Endothelial cell of umbilical vein (primary cell): ENCODE results near the gene MPZL2.

Experiments
- EZH2 ChIP-seq: IDR thresholded peaks from 2 replicates; pipeline ENCODE4 v1.6.1; 2012; ENCODE audit warnings: borderline replicate concordance, low read depth, mild to moderate bottlenecking, moderate library complexity, low read length, inconsistent platforms; ENCODE audit not compliant: severe bottlenecking
- FOS ChIP-seq: IDR thresholded peaks from 2 replicates; pipeline ENCODE4 v1.6.1; 2011; ENCODE audit warnings: mild to moderate bottlenecking, low read length, moderate library complexity, borderline replicate concordance; ENCODE audit not compliant: insufficient read depth
- GATA2 ChIP-seq: IDR thresholded peaks from 2 replicates; pipeline ENCODE4 v1.7.0; 2011; ENCODE audit warnings: low read depth, mild to moderate bottlenecking, moderate library complexity, mixed read lengths, low read length; ENCODE audit not compliant: insufficient read length, insufficient read depth
- JUN ChIP-seq: IDR thresholded peaks from 2 replicates; pipeline ENCODE4 v1.6.1; 2011; ENCODE audit warnings: borderline replicate concordance, low read depth; ENCODE audit not compliant: insufficient read length, insufficient read depth
- MYC ChIP-seq: IDR thresholded peaks from one replicate; pipeline ENCODE4 v1.6.1; 2011; ENCODE audit warnings: mild to moderate bottlenecking, low read depth, low read length
- POLR2A ChIP-seq: IDR thresholded peaks from 2 replicates; pipeline ENCODE4 v1.6.1; 2012; ENCODE audit warnings: low read depth, mild to moderate bottlenecking, control low read depth, low read length
- POLR2AphosphoS5 ChIP-seq: IDR thresholded peaks from 2 replicates; pipeline ENCODE4 v1.6.1; 2012; ENCODE audit warnings: low read depth, mild to moderate bottlenecking, control low read depth, low read length, moderate library complexity; ENCODE audit not compliant: insufficient read depth
- TF ChIP-seq, protein P1 (sequence below), 2 donors: IDR thresholded peaks; 1 replicate in 1 of 2; 2 replicates in 1 of 2; pipeline ENCODE4 v1.5.1; 2011; ENCODE audit warnings: low read length in 2 of 2, mild to moderate bottlenecking in 2 of 2, moderate library complexity in 2 of 2, control low read depth in 1 of 2, inconsistent platforms in 1 of 2, low read depth in 1 of 2; ENCODE audit not compliant: insufficient read depth in 1 of 2; ENCODE audit errors: extremely low read depth in 1 of 2
- TF ChIP-seq, protein P2 (sequence below): IDR thresholded peaks from 2 replicates; pipeline ENCODE4 v1.6.1; 2011; ENCODE audit not compliant: insufficient read depth, insufficient read length

DNA sequence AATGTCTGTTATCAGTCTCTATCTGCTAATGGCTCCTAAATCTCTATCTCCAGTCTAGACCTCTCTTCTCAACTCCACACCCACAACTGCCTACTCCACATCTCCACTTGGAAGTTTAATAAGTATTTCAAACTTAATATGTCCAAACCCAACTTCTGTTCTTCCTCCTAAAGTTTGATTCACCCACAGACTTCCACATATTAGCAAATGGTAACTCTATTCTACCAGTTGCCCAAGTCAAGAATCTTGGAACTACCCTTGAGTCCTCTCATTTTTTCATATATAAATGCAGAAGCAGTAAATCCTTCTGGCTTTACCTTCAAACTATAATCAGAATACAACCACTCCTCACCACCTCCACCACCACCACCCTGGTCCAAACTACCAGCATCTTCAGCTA is 32.6 kb downstream of the MPZL2 start:
- TF ChIP-seq JUN (no peak), POLR2A (no peak), MYC (no peak), POLR2AphosphoS5 (no peak), EZH2 (no peak), GATA2 (no peak), FOS (no peak)
- TF ChIP-seq, protein P1, sequence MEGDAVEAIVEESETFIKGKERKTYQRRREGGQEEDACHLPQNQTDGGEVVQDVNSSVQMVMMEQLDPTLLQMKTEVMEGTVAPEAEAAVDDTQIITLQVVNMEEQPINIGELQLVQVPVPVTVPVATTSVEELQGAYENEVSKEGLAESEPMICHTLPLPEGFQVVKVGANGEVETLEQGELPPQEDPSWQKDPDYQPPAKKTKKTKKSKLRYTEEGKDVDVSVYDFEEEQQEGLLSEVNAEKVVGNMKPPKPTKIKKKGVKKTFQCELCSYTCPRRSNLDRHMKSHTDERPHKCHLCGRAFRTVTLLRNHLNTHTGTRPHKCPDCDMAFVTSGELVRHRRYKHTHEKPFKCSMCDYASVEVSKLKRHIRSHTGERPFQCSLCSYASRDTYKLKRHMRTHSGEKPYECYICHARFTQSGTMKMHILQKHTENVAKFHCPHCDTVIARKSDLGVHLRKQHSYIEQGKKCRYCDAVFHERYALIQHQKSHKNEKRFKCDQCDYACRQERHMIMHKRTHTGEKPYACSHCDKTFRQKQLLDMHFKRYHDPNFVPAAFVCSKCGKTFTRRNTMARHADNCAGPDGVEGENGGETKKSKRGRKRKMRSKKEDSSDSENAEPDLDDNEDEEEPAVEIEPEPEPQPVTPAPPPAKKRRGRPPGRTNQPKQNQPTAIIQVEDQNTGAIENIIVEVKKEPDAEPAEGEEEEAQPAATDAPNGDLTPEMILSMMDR (IDR thresholded peaks at IDR 0.05; ENCODE audit: extremely low read depth in 1 of 2, insufficient read depth in 1 of 2, low read depth in 1 of 2, low read length in 2 of 2), result no peak
- TF ChIP-seq, protein P2, sequence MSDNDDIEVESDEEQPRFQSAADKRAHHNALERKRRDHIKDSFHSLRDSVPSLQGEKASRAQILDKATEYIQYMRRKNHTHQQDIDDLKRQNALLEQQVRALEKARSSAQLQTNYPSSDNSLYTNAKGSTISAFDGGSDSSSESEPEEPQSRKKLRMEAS, result no peak
